Karpas-422 (cell line): ENCODE results near the gene DYNC2H1. TPM values are rescaled to one million over a fixed set of nuclear protein-coding genes. Genes with fewer than 3 reads are reported as not detected.
A peak's percentile ranks its signal among the peaks of the same experiment; 100 is the strongest.

ENCODE experiments used
- DNase-seq: peaks from one replicate; pipeline ENCODE4 v3.0.0-alpha.2; 2015
- H2AFZ ChIP-seq: fragments of 200-600 bp; sonication (generic); 2 replicates; pipeline ENCODE4 v1.6.1; 2014; ENCODE audit warnings: antibody characterized with exemption, low read length, mixed read lengths
- H3K27ac ChIP-seq: fragments of 200-600 bp; sonication (generic); 2 replicates; pipeline ENCODE4 v1.5.1; 2014; ENCODE audit warnings: mild to moderate bottlenecking, low read length, moderate library complexity
- H3K27me3 ChIP-seq: fragments of 200-600 bp; sonication (generic); 2 replicates; pipeline ENCODE4 v1.6.1; 2014; ENCODE audit warnings: low read length, mixed read lengths
- H3K36me3 ChIP-seq: fragments of 200-600 bp; sonication (generic); 2 replicates; pipeline ENCODE4 v1.6.1; 2014; ENCODE audit warnings: low read length, mixed read lengths; ENCODE audit not compliant: insufficient read depth
- H3K4me1 ChIP-seq: fragments of 200-600 bp; sonication (generic); 2 replicates; pipeline ENCODE4 v1.6.1; 2014; ENCODE audit warnings: mild to moderate bottlenecking, low read length, mixed read lengths
- H3K4me2 ChIP-seq: fragments of 200-600 bp; sonication (generic); 2 replicates; pipeline ENCODE4 v1.6.1; 2014; ENCODE audit warnings: low read length, low read depth, mild to moderate bottlenecking; ENCODE audit not compliant: poor library complexity, severe bottlenecking
- H3K4me3 ChIP-seq: fragments of 200-600 bp; sonication (generic); 2 replicates; pipeline ENCODE4 v1.5.1; 2014; ENCODE audit warnings: mild to moderate bottlenecking, antibody characterized with exemption, low read length, mixed read lengths
- H3K79me2 ChIP-seq: fragments of 200-600 bp; sonication (generic); 2 replicates; pipeline ENCODE4 v1.6.1; 2014; ENCODE audit warnings: mild to moderate bottlenecking, low read length, mixed read lengths
- H3K9ac ChIP-seq: fragments of 200-600 bp; sonication (generic); 2 replicates; pipeline ENCODE4 v1.6.0; 2014; ENCODE audit warnings: low read length
- H3K9me2 ChIP-seq: fragments of 200-600 bp; sonication (generic), shearing (Covaris generic); replicated peaks from 2 replicates; pipeline ENCODE4 v1.6.0; 2014; ENCODE audit warnings: mild to moderate bottlenecking, low read length, moderate library complexity; ENCODE audit not compliant: insufficient read depth
- H3K9me3 ChIP-seq: fragments of 300-700, 200-600 bp; sonication (generic); 2 replicates; pipeline ENCODE4 v1.6.1; 2014; ENCODE audit warnings: low read length, mixed read lengths
- H4K20me1 ChIP-seq: fragments of 200-600 bp; sonication (generic); 2 replicates; pipeline ENCODE4 v1.6.1; 2014; ENCODE audit warnings: mild to moderate bottlenecking, antibody characterized with exemption, low read length, low read depth; ENCODE audit not compliant: insufficient read depth
- total RNA-seq: library from RNA; depleted of rRNA; stranded (reverse); fragments of >200 nt; shearing (Covaris generic); gene quantifications from 2 replicates; pipeline ENCODE4 v1.2.3, GENCODE V29; 2014; ENCODE audit warnings: low replicate concordance

The DYNC2H1 gene
- total RNA-seq, 1 experiment from 2014 or later: 3.9 TPM

- no peak overlapping the region for H3K4me3 ChIP-seq
These were observed 30.5 kb upstream of the DYNC2H1 start for GRCh38 chr11:103078710-103079109.

GRCh38 chr11:103079833-103080232 lies 29.4 kb upstream of the DYNC2H1 start:
- Histone ChIP-seq H4K20me1 (peaks cover 8% of the 10 kb centered on the region; the same call in 1 of the 2 replicates), H3K4me3 (no peak overlapping the region), H3K27ac (no peak overlapping the region), H3K9me3 (no peaks in the 10 kb centered on the region), H3K36me3 (peaks cover 93% of the 10 kb centered on the region), H2AFZ (no peak overlapping the region), H3K4me1 (peaks cover 11% of the 10 kb centered on the region), H3K79me2 (peaks cover 98% of the 10 kb centered on the region), H3K9ac (no peak overlapping the region), H3K27me3 (no peaks in the 10 kb centered on the region), H3K9me2 (no peaks in the 10 kb centered on the region), H3K4me2 (no peak overlapping the region)
- no peak for DNase-seq

More at GRCh38 chr11:103078710-103079109, 30.5 kb upstream of the DYNC2H1 start:
- H3K27me3 ChIP-seq: no peaks in the 10 kb centered on the region
- H2AFZ ChIP-seq: no peak overlapping the region
- peaks cover 98% of the 10 kb centered on the region for H3K79me2 ChIP-seq
- H3K4me1 ChIP-seq: peaks cover 11% of the 10 kb centered on the region
- no peak overlapping the region for H3K4me2 ChIP-seq
- no peak overlapping the region for H3K27ac ChIP-seq
- H4K20me1 ChIP-seq: peaks cover 5% of the 10 kb centered on the region; the same call in 1 of the 2 replicates
- no peaks in the 10 kb centered on the region for H3K9me3 ChIP-seq
- H3K9ac ChIP-seq: no peak overlapping the region
- no peaks in the 10 kb centered on the region for H3K9me2 ChIP-seq
- DNase-seq: no peak
- peaks cover 92% of the 10 kb centered on the region for H3K36me3 ChIP-seq

- Histone ChIP-seq H3K27ac (no peak overlapping the region), H3K9me3 (no peaks in the 10 kb centered on the region), H3K9ac (no peak overlapping the region), H3K4me2 (no peak overlapping the region), H3K36me3 (peaks cover 83% of the 10 kb centered on the region), H4K20me1 (peaks cover 41% of the 10 kb centered on the region), H3K27me3 (no peaks in the 10 kb centered on the region), H3K4me1 (peaks cover 32% of the 10 kb centered on the region), H3K4me3 (no peak overlapping the region), H3K79me2 (peaks cover 99% of the 10 kb centered on the region), H2AFZ (no peak overlapping the region), H3K9me2 (no peaks in the 10 kb centered on the region)
- no peak for DNase-seq
These were observed 23.4 kb upstream of the DYNC2H1 start for GRCh38 chr11:103085758-103086365.

- Histone ChIP-seq H3K4me1 (peaks cover 34% of the 10 kb centered on the region), H3K27me3 (no peaks in the 10 kb centered on the region), H4K20me1 (peaks cover 45% of the 10 kb centered on the region), H3K4me3 (no peak overlapping the region), H3K36me3 (peaks cover 77% of the 10 kb centered on the region), H3K9ac (no peak overlapping the region), H2AFZ (no peak overlapping the region), H3K4me2 (no peak overlapping the region), H3K9me2 (no peaks in the 10 kb centered on the region), H3K9me3 (no peaks in the 10 kb centered on the region), H3K79me2 (peaks cover 99% of the 10 kb centered on the region), H3K27ac (no peak overlapping the region)
- no peak for DNase-seq
These were observed 22.8 kb upstream of the DYNC2H1 start for GRCh38 chr11:103086461-103086860.

GRCh38 chr11:103091064-103091800 lies 18.0 kb upstream of the DYNC2H1 start:
- H3K27me3 ChIP-seq: no peaks in the 10 kb centered on the region
- DNase-seq: peak; percentile 94
- peak overlapping the region; percentile 38; the same call in 1 of the 2 replicates for H2AFZ ChIP-seq
- peak overlapping the region; percentile 88 for H3K4me3 ChIP-seq
- H3K9me2 ChIP-seq: no peaks in the 10 kb centered on the region; the same call in 1 of the 2 replicates
- H3K4me1 ChIP-seq: peaks cover 45% of the 10 kb centered on the region
- H3K9ac ChIP-seq: peak overlapping the region; percentile 95
- H3K9me3 ChIP-seq: no peaks in the 10 kb centered on the region
- peak overlapping the region; percentile 73 for H3K4me2 ChIP-seq
- peaks cover 63% of the 10 kb centered on the region for H3K79me2 ChIP-seq
- peak overlapping the region; percentile 69 for H3K27ac ChIP-seq
- peaks cover 35% of the 10 kb centered on the region for H4K20me1 ChIP-seq
- peaks cover 35% of the 10 kb centered on the region for H3K36me3 ChIP-seq

- H3K27me3 ChIP-seq: no peaks in the 10 kb centered on the region
- peaks cover 35% of the 10 kb centered on the region for H4K20me1 ChIP-seq
- no peaks in the 10 kb centered on the region; the same call in 1 of the 2 replicates for H3K9me2 ChIP-seq
- peaks cover 31% of the 10 kb centered on the region for H3K36me3 ChIP-seq
- peak within 1 kb of the TSS; percentile 88 for H3K4me3 ChIP-seq
- no peaks in the 10 kb centered on the region for H3K9me3 ChIP-seq
- peaks cover 57% of the 10 kb centered on the region for H3K79me2 ChIP-seq
- H3K9ac ChIP-seq: peak within 1 kb of the TSS; percentile 95
- H3K27ac ChIP-seq: peak within 1 kb of the TSS; percentile 69
- H3K4me2 ChIP-seq: peak within 1 kb of the TSS; percentile 73
- H2AFZ ChIP-seq: peak within 1 kb of the TSS; percentile 54
- H3K4me1 ChIP-seq: peaks cover 45% of the 10 kb centered on the region
- peak; percentile 100 for DNase-seq
These were observed 17.3 kb upstream of the DYNC2H1 start, which contains the start of gene DCUN1D5 for GRCh38 chr11:103091801-103092524. DCUN1D5 (minus strand) TSS chr11:103092160; CDS start chr11:103091872, 288 bp downstream.

- Histone ChIP-seq H2AFZ (no peak overlapping the region), H3K9ac (no peak overlapping the region), H3K4me1 (peaks cover 28% of the 10 kb centered on the region), H3K27ac (no peak overlapping the region), H3K79me2 (peaks cover 4% of the 10 kb centered on the region; the same call in 1 of the 2 replicates), H3K9me2 (no peaks in the 10 kb centered on the region; the same call in 1 of the 2 replicates), H3K27me3 (peaks cover 3% of the 10 kb centered on the region; the same call in 1 of the 2 replicates), H3K36me3 (no peaks in the 10 kb centered on the region), H3K4me2 (no peak overlapping the region), H3K9me3 (no peaks in the 10 kb centered on the region), H3K4me3 (no peak overlapping the region), H4K20me1 (no peaks in the 10 kb centered on the region)
- DNase-seq: no peak
These were observed 11.9 kb upstream of the DYNC2H1 start for GRCh38 chr11:103097279-103097678.
